Hindlimb muscle (tissue), 1 donor: ENCODE measurements around the gene PDZD2. TPM values are rescaled to one million over a fixed set of nuclear protein-coding genes. Genes with fewer than 3 reads are reported as not detected.
"Not testable (repeated sequence)": the region's sequence is repeated elsewhere in the genome, so short reads cannot be mapped to it uniquely, and the experiment has no call there.

Experiments used
- DNase-seq: peaks from one replicate; pipeline ENCODE4 v3.0.0-alpha.2; 2013
- polyA plus RNA-seq: library from polyadenylated mRNA; unstranded; fragments of 120-200 nt; gene quantifications from one replicate; pipeline ENCODE4 v1.2.1, GENCODE V29; 2013; ENCODE audit not compliant: insufficient read length

PDZD2 gene
- polyA plus RNA-seq, 1 donor, result 6.1 TPM

DNA sequence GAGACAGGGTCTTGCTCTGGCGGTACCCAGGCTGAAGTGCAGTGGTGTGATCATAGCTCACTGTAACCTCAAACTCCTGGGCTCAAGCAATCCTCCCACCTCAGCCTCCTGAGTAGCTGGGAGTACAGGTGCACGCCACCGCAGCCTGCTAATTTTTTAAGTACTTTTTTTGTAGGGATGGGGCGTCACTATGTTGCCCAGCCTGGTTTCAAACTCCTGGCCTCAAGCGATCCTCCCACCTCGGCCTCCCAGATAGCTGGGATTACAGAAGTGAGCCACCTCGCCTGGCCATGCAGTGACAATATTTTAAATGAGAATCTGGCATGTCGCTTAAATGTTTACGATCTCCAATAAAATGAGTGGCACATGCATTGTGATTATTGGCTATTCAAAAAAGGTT is 376.3 kb downstream of the PDZD2 start:
- DNase-seq, result not testable (repeated sequence)

DNA sequence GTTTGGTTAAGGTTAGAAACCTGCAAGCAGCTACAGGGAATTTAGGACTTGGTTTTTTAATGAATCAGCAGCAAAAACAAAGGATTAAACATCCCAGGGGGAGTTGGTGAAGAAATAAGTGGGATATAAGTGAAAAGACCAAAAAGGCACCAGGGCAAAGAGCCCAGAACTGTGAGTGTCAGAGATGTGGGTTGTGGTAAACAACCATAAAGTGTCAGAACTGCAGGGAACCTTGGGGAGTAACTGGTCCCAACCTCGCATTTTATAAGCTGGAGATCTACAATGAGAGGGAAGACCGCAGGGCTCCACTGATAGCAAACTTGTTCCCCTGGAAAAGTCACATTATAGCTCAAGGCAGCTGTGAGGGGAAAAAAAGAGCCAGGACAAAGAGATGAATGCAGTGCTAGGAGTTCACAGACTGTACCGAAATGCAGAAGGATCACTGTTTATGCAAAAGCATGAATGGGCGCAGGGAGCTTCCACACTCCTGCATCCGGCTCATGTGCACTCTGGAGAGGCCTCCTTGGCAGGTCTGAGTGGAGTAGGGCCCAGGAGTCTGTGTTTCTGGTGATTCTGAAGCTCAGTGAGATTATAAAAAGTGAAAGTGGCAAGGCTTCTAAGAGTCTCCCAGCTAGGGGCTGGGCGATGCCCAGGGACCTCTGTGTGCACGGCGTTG is 378.9 kb downstream of the PDZD2 start:
- DNase-seq, result no peak

DNA sequence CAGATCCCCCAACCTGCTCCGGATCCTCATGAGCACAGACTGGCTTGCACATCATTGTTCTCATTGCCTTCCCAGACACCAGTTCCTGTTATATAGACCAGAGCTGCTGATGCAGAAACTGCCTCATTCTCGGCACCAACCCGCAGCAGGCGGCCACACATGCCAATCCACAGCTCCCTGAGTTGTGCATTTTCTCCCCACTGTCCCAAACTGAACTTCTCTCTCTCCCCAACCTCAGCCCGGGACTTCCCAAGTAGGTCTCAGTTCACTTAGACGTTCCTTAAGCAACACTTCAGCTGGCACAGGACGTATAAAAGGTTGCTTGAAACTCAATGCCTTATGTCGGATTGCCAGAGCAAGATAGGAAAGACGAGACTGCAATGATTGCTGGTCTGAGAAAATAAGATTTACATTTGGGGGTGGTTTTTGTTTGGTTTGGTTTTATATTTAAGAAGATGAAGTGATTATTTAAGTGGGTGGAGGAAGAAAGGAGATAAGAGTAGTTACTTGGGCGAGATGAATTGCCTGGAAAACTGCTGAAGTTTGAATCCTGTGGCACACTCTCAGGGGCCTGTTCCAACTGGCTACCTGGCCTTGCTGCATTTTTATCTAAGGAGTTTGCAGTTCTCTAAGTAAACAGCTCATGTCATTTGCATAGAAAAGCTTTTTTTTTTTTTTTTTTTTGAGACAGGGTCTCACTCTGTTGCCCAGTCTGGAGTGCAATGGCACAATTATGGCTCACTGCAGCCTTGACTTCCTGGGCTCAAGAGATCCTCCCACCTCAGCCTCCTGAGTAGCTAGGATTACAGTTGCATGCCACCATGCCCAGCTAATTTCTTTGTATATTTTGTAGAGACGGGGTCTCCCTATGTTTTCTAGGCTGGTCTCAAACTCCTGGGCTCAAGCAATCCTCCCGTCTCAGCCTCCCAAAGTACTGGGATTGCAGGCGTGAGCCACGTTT is 379.8 kb downstream of the PDZD2 start:
- no peak for DNase-seq

- no peak for DNase-seq
Measured at GRCh38 chr5:32020271-32020670, 381.3 kb downstream of the PDZD2 start.

GRCh38 chr5:32020946-32021345 is 382.0 kb downstream of the PDZD2 start:
- DNase-seq, result no peak

DNA sequence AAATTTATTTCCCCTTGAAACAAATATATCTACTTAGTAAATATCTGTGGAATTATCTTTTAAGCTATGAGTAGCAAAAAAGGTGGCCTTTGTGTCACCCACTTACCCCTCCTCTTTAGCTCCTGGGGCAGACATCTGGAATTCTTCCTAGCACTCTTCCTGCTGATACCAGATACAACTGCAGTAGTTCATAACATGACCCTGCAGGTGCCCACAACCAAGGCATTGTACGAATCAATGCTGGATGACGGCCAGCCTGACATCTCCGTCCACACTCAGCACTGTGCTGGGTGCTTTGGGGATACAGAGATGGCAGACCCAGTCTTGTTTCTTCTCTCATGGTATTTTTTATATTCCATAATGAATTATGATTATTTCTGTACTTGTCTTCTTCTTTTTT is 382.8 kb downstream of the PDZD2 start:
- no peak for DNase-seq

DNA sequence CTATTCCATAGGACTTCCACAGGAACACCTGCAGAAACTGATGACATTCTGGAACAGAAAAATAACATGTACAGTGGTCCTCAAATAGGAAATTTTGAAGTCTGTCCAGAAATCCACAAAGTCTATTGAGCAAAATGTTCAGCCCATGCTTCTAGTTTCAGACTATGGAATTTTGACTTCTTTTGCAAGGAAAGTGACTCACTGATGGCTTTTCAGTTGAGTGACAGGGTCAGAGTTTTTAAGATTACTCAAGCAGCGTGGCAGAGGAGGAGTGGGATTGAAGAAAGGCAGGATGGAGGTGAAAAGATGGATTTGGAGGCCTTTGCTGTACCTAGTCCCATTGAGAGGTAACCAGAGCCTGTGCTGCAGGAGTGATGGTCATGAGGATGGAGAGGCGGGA is 383.7 kb downstream of the PDZD2 start:
- no peak for DNase-seq

GRCh38 chr5:32023816-32024215 is 384.9 kb downstream of the PDZD2 start:
- no peak for DNase-seq

GRCh38 chr5:32024751-32025150 is 385.8 kb downstream of the PDZD2 start:
- no peak for DNase-seq

DNA sequence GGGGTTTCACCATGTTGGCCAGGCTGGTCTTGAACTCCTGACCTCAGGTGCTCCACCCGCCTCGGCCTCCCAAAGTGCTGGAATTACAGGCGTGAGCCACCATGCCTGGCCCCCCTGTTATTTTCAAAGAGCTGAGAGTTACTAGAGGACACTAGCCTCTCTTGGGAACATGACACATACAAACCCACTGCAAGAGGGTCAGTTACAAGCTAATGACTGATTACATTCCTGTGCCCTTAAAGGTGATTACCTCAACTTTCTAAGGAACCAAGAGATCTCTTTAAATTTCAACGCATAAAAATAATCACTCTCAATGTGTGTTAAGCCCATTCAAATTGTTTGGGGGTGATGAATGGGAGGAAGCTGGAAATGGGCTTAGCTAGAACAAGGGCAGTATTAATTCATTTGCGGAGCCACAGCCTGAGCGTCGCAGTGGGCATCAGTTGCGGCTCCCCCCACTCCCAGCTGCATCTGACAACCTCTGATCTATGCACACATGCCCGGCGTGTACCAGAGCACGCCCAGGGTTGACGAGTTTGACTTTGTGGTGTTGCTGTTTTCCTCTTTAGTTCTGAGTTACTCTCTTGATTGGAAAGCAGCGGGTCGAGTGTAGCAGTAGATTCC is 388.3 kb downstream of the PDZD2 start:
- DNase-seq, result no peak

- peak; percentile 87 for DNase-seq
Measured at GRCh38 chr5:32027717-32028458, 389.0 kb downstream of the PDZD2 start.

DNA sequence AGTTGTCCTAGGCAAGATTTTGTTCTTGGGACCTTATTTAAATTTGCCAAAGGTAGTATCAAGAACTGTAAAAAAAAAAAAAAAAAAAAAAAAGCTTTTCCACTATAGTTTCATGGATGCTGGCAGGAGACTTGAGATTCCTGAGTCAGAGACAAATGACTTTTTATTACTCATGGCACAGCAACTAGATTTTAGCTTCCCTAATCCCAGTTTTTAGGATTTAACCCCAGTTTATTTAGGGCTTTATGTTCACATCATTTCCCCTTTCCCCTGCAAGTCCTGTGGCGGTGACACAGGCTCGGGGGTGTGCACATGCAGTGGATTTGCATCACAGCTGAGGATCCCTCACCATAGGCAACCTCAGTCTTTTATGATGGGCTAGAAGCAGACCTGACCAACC is 390.3 kb downstream of the PDZD2 start:
- no peak for DNase-seq

DNA sequence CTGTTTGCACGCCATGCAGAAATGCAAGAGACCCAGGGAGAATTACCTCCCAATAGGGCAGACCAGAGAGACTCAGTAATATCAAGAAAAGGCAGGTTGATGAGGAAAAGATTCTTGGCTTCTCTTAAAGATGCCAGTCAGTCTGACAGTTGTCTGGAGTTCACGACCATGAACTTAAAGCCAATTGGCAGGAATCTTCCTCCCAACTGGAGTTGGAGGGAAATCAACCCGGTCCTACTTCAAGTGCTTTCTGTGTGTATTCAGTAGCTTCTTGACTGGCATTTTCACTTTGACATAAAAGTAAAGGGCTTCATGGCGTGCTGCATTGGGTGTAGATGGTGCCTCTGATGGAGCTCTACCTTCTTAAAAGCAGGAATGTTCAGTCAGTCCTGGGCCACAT is 390.9 kb downstream of the PDZD2 start:
- no peak for DNase-seq

GRCh38 chr5:32030222-32030621 is 391.3 kb downstream of the PDZD2 start:
- no peak for DNase-seq

DNA sequence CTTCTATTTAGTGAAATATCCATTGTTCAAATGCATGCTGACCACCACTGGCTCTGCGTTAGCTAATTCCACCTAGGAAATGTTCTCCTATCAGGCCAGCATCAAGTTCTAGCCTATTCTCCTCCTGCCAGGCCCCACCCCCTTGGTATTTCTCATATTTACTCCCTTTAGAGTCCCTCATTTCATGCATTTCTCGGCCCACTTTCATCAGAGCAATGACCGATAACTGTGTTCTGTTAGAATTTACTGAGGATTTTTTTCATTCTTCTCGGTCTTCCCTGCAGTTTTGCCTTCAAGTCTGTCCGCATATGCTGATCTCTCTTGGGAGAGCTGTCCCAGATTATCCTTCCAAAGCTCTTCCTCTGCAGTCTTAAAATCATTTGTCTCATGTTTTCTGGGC is 391.8 kb downstream of the PDZD2 start:
- no peak for DNase-seq

GRCh38 chr5:32031089-32031488 is 392.2 kb downstream of the PDZD2 start:
- DNase-seq, result no peak

GRCh38 chr5:32038523-32038922 is 399.6 kb downstream of the PDZD2 start:
- no peak for DNase-seq

DNA sequence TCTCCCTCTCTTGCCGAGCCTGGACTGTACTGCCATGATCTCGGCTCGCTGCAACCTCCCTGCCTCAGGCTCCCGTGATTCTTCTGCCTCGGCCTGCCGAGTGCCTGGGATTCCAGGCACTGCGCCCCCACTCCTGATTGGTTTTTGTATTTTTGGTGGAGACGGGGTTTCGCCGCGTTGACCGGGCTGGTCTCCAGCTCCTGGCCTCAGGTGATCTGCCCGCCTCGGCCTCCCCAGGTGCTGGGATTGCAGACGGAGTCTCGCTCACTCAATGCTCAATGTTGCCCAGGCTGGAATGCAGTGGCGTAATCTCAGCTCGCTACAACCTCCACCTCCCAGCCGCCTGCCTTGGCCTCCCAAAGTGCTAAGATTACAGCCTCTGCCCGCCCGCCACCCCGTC is 400.2 kb downstream of the PDZD2 start:
- DNase-seq, result not testable (repeated sequence)

GRCh38 chr5:32039601-32040000 is 400.7 kb downstream of the PDZD2 start:
- not testable (repeated sequence) for DNase-seq

- DNase-seq, result not testable (repeated sequence)
Measured at GRCh38 chr5:32040181-32040695, 401.3 kb downstream of the PDZD2 start.

DNA sequence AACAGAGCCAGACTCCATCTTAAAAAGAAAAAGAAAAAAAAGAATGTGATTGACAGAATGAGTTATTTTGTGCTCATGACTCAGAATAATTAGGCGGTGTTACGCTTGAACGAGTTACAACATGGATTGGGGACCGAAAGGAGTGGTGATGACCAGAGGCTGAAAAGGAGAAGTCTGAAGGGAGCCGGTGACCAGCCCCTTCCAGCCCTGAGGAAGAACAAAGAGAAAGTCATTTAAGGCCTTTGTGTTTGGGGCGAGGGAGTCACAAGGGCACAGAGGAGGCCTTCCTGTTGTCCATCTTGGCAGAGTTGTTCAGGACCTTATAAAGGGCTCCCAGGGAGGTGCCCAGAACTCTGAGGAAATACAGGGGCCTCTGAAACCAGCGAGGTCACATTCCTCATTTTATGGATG is 403.6 kb downstream of the PDZD2 start:
- DNase-seq, result no peak

DNA sequence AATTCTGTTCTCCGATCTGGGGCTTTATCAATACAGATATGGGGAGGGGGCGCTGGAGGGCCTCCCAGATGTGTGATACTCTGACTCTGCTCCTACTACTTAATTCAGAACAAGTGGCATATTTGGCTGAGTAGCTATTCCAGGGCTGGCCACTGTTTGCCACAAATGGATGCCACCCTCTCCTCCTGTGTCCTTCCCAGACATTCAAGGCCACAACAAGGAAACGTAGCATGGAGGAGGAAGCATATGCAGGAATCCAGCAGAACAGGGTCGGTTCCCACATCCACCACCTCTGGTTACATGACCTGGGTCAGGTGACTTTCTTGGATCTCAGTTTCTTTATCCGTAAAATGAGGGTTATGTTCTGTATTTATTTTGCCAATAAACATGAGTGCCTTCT is 404.2 kb downstream of the PDZD2 start:
- DNase-seq, result no peak
